Esophagus muscularis mucosa (tissue), 3 donors: ENCODE results near the gene ARPC1B.

Experiments
- POLR2A ChIP-seq: fragments of 450-650 bp; IDR thresholded peaks from one replicate; pipeline ENCODE4 v1.6.1; 2017; ENCODE audit warnings: antibody characterized with exemption, moderate library complexity, mild to moderate bottlenecking, low read depth
- POLR2AphosphoS5 ChIP-seq, 2 donors: sonication (generic); formaldehyde crosslinking; IDR thresholded peaks; one replicate each; pipeline ENCODE4 v1.6.1; 2017; ENCODE audit warnings: antibody characterized with exemption in 2 of 2
- TF ChIP-seq, protein P1 (sequence below), 3 experiments: fragments of 200-600 bp in 2 of 3; fragments of 450-650 bp in 1 of 3; sonication (generic) in 2 of 3; IDR thresholded peaks; one replicate each; pipeline ENCODE4 v1.5.1; 2017 to 2019; ENCODE audit warnings: antibody characterized with exemption in 3 of 3, mild to moderate bottlenecking in 2 of 3, moderate library complexity in 1 of 3

DNA sequence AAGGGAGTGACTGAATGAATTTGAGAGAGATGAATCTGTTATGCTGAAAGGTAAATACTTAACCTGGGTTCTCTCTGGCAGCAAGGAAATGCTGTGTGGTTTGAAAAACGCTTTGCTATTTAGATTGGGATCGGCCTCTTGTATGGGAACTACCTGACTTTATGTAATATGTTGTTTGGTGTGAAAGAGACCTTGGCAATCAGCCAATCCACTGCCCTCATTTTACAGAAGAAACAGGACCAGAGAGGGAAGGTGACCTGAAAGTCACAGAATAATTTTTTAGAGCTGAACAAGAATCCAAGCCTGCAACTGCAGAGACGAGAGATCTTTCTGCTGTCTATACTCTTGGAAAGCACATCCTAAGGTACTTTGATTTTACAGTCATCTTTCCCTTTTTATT, 35.3 kb downstream of the ARPC1B start:
- TF ChIP-seq, protein P1, sequence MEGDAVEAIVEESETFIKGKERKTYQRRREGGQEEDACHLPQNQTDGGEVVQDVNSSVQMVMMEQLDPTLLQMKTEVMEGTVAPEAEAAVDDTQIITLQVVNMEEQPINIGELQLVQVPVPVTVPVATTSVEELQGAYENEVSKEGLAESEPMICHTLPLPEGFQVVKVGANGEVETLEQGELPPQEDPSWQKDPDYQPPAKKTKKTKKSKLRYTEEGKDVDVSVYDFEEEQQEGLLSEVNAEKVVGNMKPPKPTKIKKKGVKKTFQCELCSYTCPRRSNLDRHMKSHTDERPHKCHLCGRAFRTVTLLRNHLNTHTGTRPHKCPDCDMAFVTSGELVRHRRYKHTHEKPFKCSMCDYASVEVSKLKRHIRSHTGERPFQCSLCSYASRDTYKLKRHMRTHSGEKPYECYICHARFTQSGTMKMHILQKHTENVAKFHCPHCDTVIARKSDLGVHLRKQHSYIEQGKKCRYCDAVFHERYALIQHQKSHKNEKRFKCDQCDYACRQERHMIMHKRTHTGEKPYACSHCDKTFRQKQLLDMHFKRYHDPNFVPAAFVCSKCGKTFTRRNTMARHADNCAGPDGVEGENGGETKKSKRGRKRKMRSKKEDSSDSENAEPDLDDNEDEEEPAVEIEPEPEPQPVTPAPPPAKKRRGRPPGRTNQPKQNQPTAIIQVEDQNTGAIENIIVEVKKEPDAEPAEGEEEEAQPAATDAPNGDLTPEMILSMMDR (IDR thresholded peaks at IDR 0.05) = no peak
- TF ChIP-seq POLR2A = no peak
- TF ChIP-seq POLR2AphosphoS5 (IDR thresholded peaks at IDR 0.05) = no peak
